Glutamatergic neuron (in vitro differentiated cells): ENCODE data around the gene EXOSC7. TPM values are rescaled to one million over a fixed set of nuclear protein-coding genes. Genes with fewer than 3 reads are reported as not detected.
A peak's percentile ranks its signal among the peaks of the same experiment; 100 is the strongest.

Experiments
- DNase-seq: peaks from one replicate; pipeline ENCODE4 v3.0.0; 2022
- H3K27ac Mint-ChIP-seq: one replicate; pipeline ENCODE4 v1.8.0; 2020; ENCODE audit warnings: mild to moderate bottlenecking, mixed read lengths, inconsistent platforms; ENCODE audit not compliant: unreplicated experiment
- H3K27me3 Mint-ChIP-seq: one replicate; pipeline ENCODE4 v1.8.0; 2020; ENCODE audit warnings: mild to moderate bottlenecking, moderate library complexity, mixed read lengths, inconsistent platforms; ENCODE audit not compliant: unreplicated experiment
- H3K36me3 Mint-ChIP-seq: one replicate; pipeline ENCODE4 v1.8.0; 2020; ENCODE audit warnings: mild to moderate bottlenecking, mixed read lengths, inconsistent platforms; ENCODE audit not compliant: unreplicated experiment
- H3K4me1 Mint-ChIP-seq: one replicate; pipeline ENCODE4 v1.8.0; 2020; ENCODE audit warnings: mild to moderate bottlenecking, low read depth, mixed read lengths, inconsistent platforms; ENCODE audit not compliant: unreplicated experiment
- H3K4me3 Mint-ChIP-seq: one replicate; pipeline ENCODE4 v1.8.0; 2020; ENCODE audit warnings: mild to moderate bottlenecking, mixed read lengths, inconsistent platforms; ENCODE audit not compliant: unreplicated experiment
- H3K9me3 Mint-ChIP-seq: one replicate; pipeline ENCODE4 v1.8.0; 2020; ENCODE audit warnings: mild to moderate bottlenecking, moderate library complexity, mixed read lengths, inconsistent platforms; ENCODE audit not compliant: unreplicated experiment
- CTCF ChIP-seq: fragments of 200-600 bp; sonication (generic); IDR thresholded peaks from one replicate; pipeline ENCODE4 v1.5.0; 2021; ENCODE audit not compliant: partially characterized antibody, unreplicated experiment
- total RNA-seq: library from RNA; stranded (reverse); fragmentation: NEBNext Ultra II Directional; extraction: Animal tissue kit (Norgen Biotek cat#: 25700); gene quantifications from one replicate; pipeline ENCODE4 v1.2.1, GENCODE V29; 2021; ENCODE audit not compliant: unreplicated experiment

Gene EXOSC7
- total RNA-seq, 1 donor from 2014 or later, result 30.9 TPM

- DNase-seq, result no peak
- Mint-ChIP-seq H3K9me3 (peaks cover 2% of the 10 kb centered on the region), H3K27ac (peak overlapping the region; percentile 45), H3K4me1 (peaks cover 47% of the 10 kb centered on the region), H3K4me3 (peak overlapping the region; percentile 16), H3K36me3 (no peaks in the 10 kb centered on the region), H3K27me3 (peaks cover 1% of the 10 kb centered on the region)
- TF ChIP-seq CTCF, result no peak
These were observed 15.5 kb upstream of the EXOSC7 start for GRCh38 chr3:44960387-44961026.

GRCh38 chr3:44961888-44962287, 14.2 kb upstream of the EXOSC7 start:
- no peak for TF ChIP-seq CTCF
- Mint-ChIP-seq H3K4me3 (no peak overlapping the region), H3K27me3 (peaks cover 1% of the 10 kb centered on the region), H3K9me3 (peaks cover 2% of the 10 kb centered on the region), H3K27ac (no peak overlapping the region), H3K4me1 (peaks cover 36% of the 10 kb centered on the region), H3K36me3 (no peaks in the 10 kb centered on the region)
- DNase-seq, result no peak

GRCh38 chr3:44962621-44963393, 13.2 kb upstream of the EXOSC7 start:
- no peaks in the 10 kb centered on the region for H3K27me3 Mint-ChIP-seq
- H3K4me3 Mint-ChIP-seq, result no peak overlapping the region
- peaks cover 27% of the 10 kb centered on the region for H3K4me1 Mint-ChIP-seq
- TF ChIP-seq CTCF, result no peak
- peaks cover 2% of the 10 kb centered on the region for H3K9me3 Mint-ChIP-seq
- H3K36me3 Mint-ChIP-seq, result no peaks in the 10 kb centered on the region
- no peak for DNase-seq
- no peak overlapping the region for H3K27ac Mint-ChIP-seq

- no peak overlapping the region for H3K27ac Mint-ChIP-seq
- peaks cover 2% of the 10 kb centered on the region for H3K9me3 Mint-ChIP-seq
- no peaks in the 10 kb centered on the region for H3K27me3 Mint-ChIP-seq
- no peak for DNase-seq
- no peaks in the 10 kb centered on the region for H3K36me3 Mint-ChIP-seq
- peaks cover 18% of the 10 kb centered on the region for H3K4me1 Mint-ChIP-seq
- H3K4me3 Mint-ChIP-seq, result no peak overlapping the region
- TF ChIP-seq CTCF, result no peak
These were observed 12.3 kb upstream of the EXOSC7 start for GRCh38 chr3:44963571-44964325.
